Inferior parietal cortex (tissue), 1 donor: ENCODE measurements around the gene ZKSCAN5.
"Not testable (repeated sequence)": the region's sequence is repeated elsewhere in the genome, so short reads cannot be mapped to it uniquely, and the experiment has no call there.

Experiments
- DNase-seq: peaks from one replicate; pipeline ENCODE4 v3.0.0-alpha.2; 2016; ENCODE audit errors: extremely low spot score

The ZKSCAN5 gene

GRCh38 chr7:99551767-99552463, 47.5 kb downstream of the ZKSCAN5 start, which contains the start of gene FAM200A:
TSS of gene FAM200A (minus strand) at chr7:99552114. CDS start at chr7:99548407, 3,707 bp downstream.
- DNase-seq, result peak; percentile 97

GRCh38 chr7:99553039-99553438, 48.6 kb downstream of the ZKSCAN5 start:
- DNase-seq, result no peak

- DNase-seq, result no peak
These were observed 50.5 kb downstream of the ZKSCAN5 start for GRCh38 chr7:99554939-99555338.

GRCh38 chr7:99557196-99557607, 52.7 kb downstream of the ZKSCAN5 start:
- no peak for DNase-seq

GRCh38 chr7:99557940-99558305, 53.5 kb downstream of the ZKSCAN5 start:
- DNase-seq, result no peak

- peak; percentile 87 for DNase-seq
These were observed 54.1 kb downstream of the ZKSCAN5 start, which contains the start of gene ZNF655 for GRCh38 chr7:99558306-99559174. TSS of gene ZNF655 (plus strand) at chr7:99558642. CDS start at chr7:99560560, 1,918 bp downstream.

- DNase-seq, result no peak
These were observed 54.9 kb downstream of the ZKSCAN5 start for GRCh38 chr7:99559175-99559915.

- no peak for DNase-seq
These were observed 56.6 kb downstream of the ZKSCAN5 start for GRCh38 chr7:99560834-99561736.

- DNase-seq, result no peak
These were observed 57.2 kb downstream of the ZKSCAN5 start for GRCh38 chr7:99561737-99562051.

- no peak for DNase-seq
These were observed 57.8 kb downstream of the ZKSCAN5 start for GRCh38 chr7:99562114-99562784.

- peak; percentile 41 for DNase-seq
These were observed 58.4 kb downstream of the ZKSCAN5 start for GRCh38 chr7:99562832-99563231.

- DNase-seq, result no peak
These were observed 59.2 kb downstream of the ZKSCAN5 start for GRCh38 chr7:99563650-99564049.

GRCh38 chr7:99568770-99569169, 64.3 kb downstream of the ZKSCAN5 start:
- not testable (repeated sequence) for DNase-seq

GRCh38 chr7:99571768-99572167, 67.3 kb downstream of the ZKSCAN5 start:
- no peak for DNase-seq

- no peak for DNase-seq
These were observed 68.8 kb downstream of the ZKSCAN5 start for GRCh38 chr7:99573257-99573656.

GRCh38 chr7:99576251-99576650, 71.8 kb downstream of the ZKSCAN5 start:
- no peak for DNase-seq

- DNase-seq, result no peak
These were observed 75.0 kb downstream of the ZKSCAN5 start for GRCh38 chr7:99579281-99579955.

- DNase-seq, result peak; percentile 43
These were observed 75.7 kb downstream of the ZKSCAN5 start for GRCh38 chr7:99579956-99580777.

- not testable (repeated sequence) for DNase-seq
These were observed 76.4 kb downstream of the ZKSCAN5 start for GRCh38 chr7:99580778-99581332.
